NCI-H2081 (cell line): ENCODE results near the gene HARS2.
"Not testable (repeated sequence)": the region's sequence is repeated elsewhere in the genome, so short reads cannot be mapped to it uniquely, and the experiment has no call there.

Experiments
- DNase-seq, 2 experiments: peaks; one replicate each; lab custom pipeline; 2025; lab: John Stamatoyannopoulos, UW

The HARS2 gene

GRCh38 chr5:140700177-140701144 is 9.2 kb downstream of the HARS2 start, which contains the start of gene ZMAT2:
Gene ZMAT2, plus strand, starts transcription at chr5:140700447. Its CDS starts 14 bp downstream, at chr5:140700461.
- DNase-seq, result peak; percentile 87 to 96

- DNase-seq, result no peak
These were observed 16.6 kb downstream of the HARS2 start for GRCh38 chr5:140707812-140708211.

- DNase-seq, result not testable (repeated sequence)
These were observed 17.5 kb downstream of the HARS2 start for GRCh38 chr5:140708787-140709186.

GRCh38 chr5:140710899-140711552 is 19.8 kb downstream of the HARS2 start:
- peak; percentile 73 to 86 for DNase-seq

- no peak for DNase-seq
These were observed 20.5 kb downstream of the HARS2 start for GRCh38 chr5:140711794-140712193.

- no peak for DNase-seq
These were observed 22.4 kb downstream of the HARS2 start for GRCh38 chr5:140713562-140714094.

- DNase-seq, result not testable (repeated sequence)
These were observed 25.0 kb downstream of the HARS2 start for GRCh38 chr5:140716238-140716637.

- no peak for DNase-seq
These were observed 27.0 kb downstream of the HARS2 start for GRCh38 chr5:140718266-140718592.

GRCh38 chr5:140720738-140721137 is 29.5 kb downstream of the HARS2 start:
- not testable (repeated sequence) for DNase-seq

GRCh38 chr5:140721395-140721794 is 30.1 kb downstream of the HARS2 start:
- not testable (repeated sequence) for DNase-seq

GRCh38 chr5:140725799-140726471 is 34.7 kb downstream of the HARS2 start:
- peak in 1 of 2 experiments; percentile 5 for DNase-seq

GRCh38 chr5:140733098-140733497 is 41.8 kb downstream of the HARS2 start:
- no peak for DNase-seq

- DNase-seq, result peak in 1 of 2 experiments; percentile 4
These were observed 43.1 kb downstream of the HARS2 start for GRCh38 chr5:140734354-140734753.

- DNase-seq, result no peak
These were observed 46.2 kb downstream of the HARS2 start for GRCh38 chr5:140737486-140737885.

- no peak for DNase-seq
These were observed 50.7 kb downstream of the HARS2 start for GRCh38 chr5:140741967-140742366.
